ENCODE data around the gene TIA1. TPM values are rescaled to one million over a fixed set of nuclear protein-coding genes. Genes with fewer than 3 reads are reported as not detected.
A peak's percentile ranks its signal among the peaks of the same experiment; 100 is the strongest.
"Not testable (repeated sequence)": the region's sequence is repeated elsewhere in the genome, so short reads cannot be mapped to it uniquely, and the experiment has no call there.

Gene TIA1
- total RNA-seq, 1 donor from 2014 or later, result 428 TPM

DNA sequence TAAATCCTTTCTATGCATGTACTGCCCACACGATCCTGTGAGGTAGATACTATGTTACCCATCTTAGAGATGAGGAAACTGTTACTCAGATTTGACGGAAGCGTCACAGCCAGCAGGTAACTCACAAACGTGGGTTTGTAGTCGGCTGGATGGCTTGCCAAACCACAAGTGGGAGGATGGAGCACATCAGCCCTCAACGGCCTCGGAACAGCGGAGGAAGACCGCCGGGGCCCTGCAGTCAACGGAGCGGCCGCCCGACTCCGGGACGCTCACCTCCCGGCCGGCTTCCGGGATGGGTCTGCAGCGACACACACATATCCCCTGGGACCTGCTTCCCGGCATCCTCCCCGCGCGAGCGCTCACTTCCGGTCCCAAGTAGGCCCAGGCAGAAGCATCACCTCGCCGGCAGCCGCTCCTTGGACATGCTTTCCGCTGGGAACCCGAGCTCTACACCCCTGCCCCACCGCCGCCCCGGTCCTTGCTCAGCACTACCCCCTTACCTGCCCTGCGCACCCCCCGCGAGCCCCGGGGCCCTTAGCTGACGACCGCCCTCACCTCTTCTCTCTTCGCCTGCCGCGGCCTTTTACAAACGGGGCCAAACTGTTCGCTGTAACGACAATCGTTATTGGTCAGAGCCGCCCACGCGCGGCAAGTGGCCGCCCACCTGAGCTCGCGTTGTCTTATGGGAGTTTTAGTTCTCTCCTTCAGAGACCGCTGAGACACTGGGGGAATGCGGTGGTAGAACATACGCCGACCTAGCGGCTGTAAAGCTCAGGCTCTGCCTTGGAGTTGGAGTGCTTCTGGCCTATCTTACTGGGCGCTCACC, 57.8 kb downstream of the TIA1 start, which contains the start of gene C2orf42:
TSS of gene C2orf42 (minus strand) at position 602 of the 826 bp plus-strand sequence. CDS start 9,034 bp downstream, outside the sequence.
- peak; percentile 75 to 90 for DNase-seq (ENCODE audit: low spot score in 2 of 2, unreplicated experiment in 2 of 2)
- Mint-ChIP-seq H3K9me3 (no peaks in the 10 kb centered on the region), H3K4me1 (peaks cover 17% of the 10 kb centered on the region), H3K36me3 (no peaks in the 10 kb centered on the region), H3K27ac (peak within 1 kb of the TSS; percentile 99), H3K27me3 (ENCODE audit: low read depth) (no peaks in the 10 kb centered on the region), H3K4me3 (peak within 1 kb of the TSS; percentile 90)
- TF ChIP-seq, protein P1, sequence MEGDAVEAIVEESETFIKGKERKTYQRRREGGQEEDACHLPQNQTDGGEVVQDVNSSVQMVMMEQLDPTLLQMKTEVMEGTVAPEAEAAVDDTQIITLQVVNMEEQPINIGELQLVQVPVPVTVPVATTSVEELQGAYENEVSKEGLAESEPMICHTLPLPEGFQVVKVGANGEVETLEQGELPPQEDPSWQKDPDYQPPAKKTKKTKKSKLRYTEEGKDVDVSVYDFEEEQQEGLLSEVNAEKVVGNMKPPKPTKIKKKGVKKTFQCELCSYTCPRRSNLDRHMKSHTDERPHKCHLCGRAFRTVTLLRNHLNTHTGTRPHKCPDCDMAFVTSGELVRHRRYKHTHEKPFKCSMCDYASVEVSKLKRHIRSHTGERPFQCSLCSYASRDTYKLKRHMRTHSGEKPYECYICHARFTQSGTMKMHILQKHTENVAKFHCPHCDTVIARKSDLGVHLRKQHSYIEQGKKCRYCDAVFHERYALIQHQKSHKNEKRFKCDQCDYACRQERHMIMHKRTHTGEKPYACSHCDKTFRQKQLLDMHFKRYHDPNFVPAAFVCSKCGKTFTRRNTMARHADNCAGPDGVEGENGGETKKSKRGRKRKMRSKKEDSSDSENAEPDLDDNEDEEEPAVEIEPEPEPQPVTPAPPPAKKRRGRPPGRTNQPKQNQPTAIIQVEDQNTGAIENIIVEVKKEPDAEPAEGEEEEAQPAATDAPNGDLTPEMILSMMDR (IDR thresholded peaks at IDR 0.05; ENCODE audit: unreplicated experiment), result no peak

DNA sequence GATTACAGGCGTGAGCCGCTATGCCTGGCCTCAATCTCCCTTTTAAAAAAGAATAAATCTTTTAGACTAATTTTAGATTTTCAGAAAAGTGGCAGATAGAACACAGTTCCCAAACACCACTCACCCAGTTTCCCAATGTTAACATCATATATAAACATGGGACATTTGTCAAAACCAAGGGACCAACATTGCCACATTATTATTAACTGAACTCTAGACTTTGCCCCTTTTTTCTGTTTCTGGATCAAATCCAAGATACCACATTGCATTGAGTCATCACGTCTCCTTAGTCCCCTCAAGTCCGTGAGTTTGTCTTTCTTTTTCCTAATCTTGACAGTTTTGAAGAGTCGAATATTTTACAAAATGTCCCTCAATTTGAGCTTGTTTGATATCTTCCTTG, 60.0 kb downstream of the TIA1 start:
- Mint-ChIP-seq H3K9me3 (no peaks in the 10 kb centered on the region), H3K27me3 (ENCODE audit: low read depth) (no peaks in the 10 kb centered on the region), H3K36me3 (no peaks in the 10 kb centered on the region), H3K4me1 (peaks cover 17% of the 10 kb centered on the region), H3K4me3 (no peak overlapping the region), H3K27ac (peak overlapping the region; percentile 7)
- DNase-seq (ENCODE audit: low spot score in 2 of 2, unreplicated experiment in 2 of 2), result no peak
- TF ChIP-seq, protein P1 (IDR thresholded peaks at IDR 0.05; ENCODE audit: unreplicated experiment), result no peak

DNA sequence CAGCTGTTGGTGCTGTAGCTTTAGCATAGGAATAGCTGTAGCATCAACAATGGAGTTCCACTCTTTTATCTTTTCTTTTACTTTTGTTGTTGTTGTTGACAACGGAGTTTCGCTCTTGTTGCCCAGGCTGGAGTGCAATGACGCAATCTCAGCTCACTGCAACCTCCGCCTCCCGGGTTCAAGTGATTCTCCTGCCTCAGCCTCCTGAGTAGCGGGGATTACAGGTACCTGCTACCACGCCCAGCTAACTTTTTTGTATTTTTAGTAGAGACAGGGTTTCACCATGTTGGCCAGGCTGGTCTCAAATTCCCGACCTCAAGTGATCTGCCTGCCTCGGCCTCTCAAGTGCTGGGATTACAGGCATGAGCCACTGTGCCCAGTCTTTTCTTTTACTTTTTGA, 61.3 kb downstream of the TIA1 start:
- not testable (repeated sequence) for DNase-seq (ENCODE audit: low spot score in 2 of 2, unreplicated experiment in 2 of 2); H3K9me3 Mint-ChIP-seq; H3K4me3 Mint-ChIP-seq; H3K36me3 Mint-ChIP-seq; H3K27ac Mint-ChIP-seq; H3K27me3 Mint-ChIP-seq (ENCODE audit: low read depth)
- H3K4me1 Mint-ChIP-seq, result peaks cover 17% of the 10 kb centered on the region

DNA sequence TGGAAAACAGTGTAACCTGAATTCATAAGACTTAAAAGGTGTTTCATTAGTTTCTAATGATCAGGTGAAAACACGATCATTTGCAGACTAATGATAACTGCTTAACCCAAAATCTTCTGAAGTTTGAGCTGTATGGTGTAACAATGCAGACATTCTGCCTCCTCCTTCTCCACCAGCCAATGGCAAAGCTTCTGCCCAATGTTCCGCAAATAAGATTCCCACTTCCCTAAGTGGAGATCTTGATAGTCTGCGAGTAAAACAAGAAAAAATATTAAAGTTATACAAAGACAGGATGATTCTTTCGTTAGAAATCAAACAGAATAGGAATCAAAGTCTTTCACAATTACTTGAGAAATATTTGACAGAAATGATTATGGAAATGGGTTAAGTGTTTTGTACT, 65.7 kb downstream of the TIA1 start:
- Mint-ChIP-seq H3K4me1 (no peaks in the 10 kb centered on the region), H3K27me3 (ENCODE audit: low read depth) (no peaks in the 10 kb centered on the region), H3K36me3 (peaks cover 9% of the 10 kb centered on the region), H3K27ac (no peak overlapping the region), H3K4me3 (no peak overlapping the region), H3K9me3 (no peaks in the 10 kb centered on the region)
- DNase-seq (ENCODE audit: low spot score in 2 of 2, unreplicated experiment in 2 of 2), result no peak
- TF ChIP-seq, protein P1 (IDR thresholded peaks at IDR 0.05; ENCODE audit: unreplicated experiment), result no peak

DNA sequence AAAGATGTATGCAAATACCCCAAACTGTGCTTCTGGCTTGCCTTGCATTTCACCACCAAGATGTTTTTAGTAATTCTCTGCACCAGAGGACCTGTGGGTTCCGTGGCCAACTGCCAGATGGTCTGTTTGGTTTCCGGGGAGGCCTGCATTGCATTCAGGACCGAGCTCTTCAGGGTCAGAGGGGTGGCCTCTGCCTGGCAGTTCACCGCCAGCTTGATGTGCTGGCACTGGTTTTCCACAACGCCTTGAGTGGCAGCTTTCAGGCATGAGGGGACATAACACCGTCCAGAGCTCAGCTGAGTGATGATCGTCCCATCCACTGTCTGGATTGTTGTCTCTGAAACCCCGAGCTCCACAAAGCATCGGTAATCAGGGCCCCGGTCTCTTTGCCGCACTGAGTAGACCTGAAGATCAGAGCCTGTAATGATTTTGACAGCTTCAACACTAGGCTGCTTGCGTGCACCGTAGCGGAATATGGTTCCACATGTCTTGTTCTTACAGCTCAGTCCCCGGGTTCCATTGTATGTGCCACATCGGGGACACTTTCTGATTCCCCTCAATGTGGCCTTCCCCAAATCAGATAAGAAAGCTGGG, 67.0 kb downstream of the TIA1 start:
- H3K36me3 Mint-ChIP-seq, result peaks cover 12% of the 10 kb centered on the region
- no peak for DNase-seq (ENCODE audit: low spot score in 2 of 2, unreplicated experiment in 2 of 2)
- no peaks in the 10 kb centered on the region for H3K4me1 Mint-ChIP-seq
- H3K4me3 Mint-ChIP-seq, result no peak overlapping the region
- no peak overlapping the region for H3K27ac Mint-ChIP-seq
- H3K27me3 Mint-ChIP-seq (ENCODE audit: low read depth), result no peaks in the 10 kb centered on the region
- no peaks in the 10 kb centered on the region for H3K9me3 Mint-ChIP-seq
- TF ChIP-seq, protein P1 (IDR thresholded peaks at IDR 0.05; ENCODE audit: unreplicated experiment), result no peak

DNA sequence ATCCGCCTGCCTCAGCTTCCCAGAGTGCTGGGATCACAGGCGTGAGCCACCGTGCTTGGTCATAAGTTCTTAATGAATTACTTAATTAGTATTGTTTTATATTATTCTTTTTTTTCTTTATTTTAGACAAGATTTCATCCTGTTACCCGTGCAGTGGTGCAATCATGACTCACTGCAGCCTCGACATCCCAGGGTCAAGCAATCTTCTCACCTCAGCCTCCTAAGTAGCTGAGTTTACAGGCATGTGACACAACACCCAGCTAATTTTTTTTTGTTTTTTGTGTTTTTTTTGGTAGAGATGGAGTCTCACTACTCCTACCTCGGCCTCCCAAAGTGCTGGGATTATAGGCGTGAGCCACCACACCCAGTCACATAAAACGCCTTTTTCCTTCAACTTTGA, 74.9 kb downstream of the TIA1 start:
- Mint-ChIP-seq H3K4me3 (no peak overlapping the region), H3K4me1 (peaks cover 4% of the 10 kb centered on the region), H3K36me3 (peaks cover 30% of the 10 kb centered on the region), H3K27ac (no peak overlapping the region), H3K9me3 (no peaks in the 10 kb centered on the region), H3K27me3 (ENCODE audit: low read depth) (no peaks in the 10 kb centered on the region)
- TF ChIP-seq, protein P1 (IDR thresholded peaks at IDR 0.05; ENCODE audit: unreplicated experiment), result no peak
- DNase-seq (ENCODE audit: low spot score in 2 of 2, unreplicated experiment in 2 of 2), result no peak

DNA sequence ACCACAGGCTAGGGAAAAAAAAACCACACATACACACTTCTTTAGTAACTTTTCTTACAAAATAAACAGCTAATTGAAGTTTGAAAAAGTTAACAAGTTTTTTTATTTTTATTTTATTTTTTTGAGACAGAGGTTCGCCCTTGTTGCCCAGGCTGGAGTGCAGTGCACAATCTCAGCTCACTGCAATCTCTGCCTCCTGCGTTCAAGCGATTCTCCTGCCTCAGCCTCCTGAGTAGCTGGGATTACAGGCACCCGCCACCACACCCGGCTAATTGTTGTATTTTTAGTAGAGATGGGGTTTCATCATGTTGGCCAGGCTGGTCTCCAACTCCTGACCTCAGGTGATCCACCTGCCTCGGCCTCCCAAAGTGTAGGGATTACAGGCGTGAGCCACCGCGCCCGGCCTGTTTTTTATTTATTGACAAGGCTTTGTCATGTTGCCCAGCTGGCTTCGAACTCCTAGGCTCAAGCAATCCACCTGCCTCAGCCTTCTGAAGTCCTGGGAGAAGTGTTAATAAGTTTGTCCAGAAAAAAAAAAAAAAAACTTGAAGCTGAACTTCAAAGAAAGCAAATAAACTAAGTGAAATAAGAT, 78.7 kb downstream of the TIA1 start:
- not testable (repeated sequence) for H3K9me3 Mint-ChIP-seq; H3K4me3 Mint-ChIP-seq; DNase-seq (ENCODE audit: low spot score in 2 of 2, unreplicated experiment in 2 of 2); H3K27ac Mint-ChIP-seq; H3K4me1 Mint-ChIP-seq; H3K27me3 Mint-ChIP-seq (ENCODE audit: low read depth)
- H3K36me3 Mint-ChIP-seq, result peaks cover 34% of the 10 kb centered on the region
